Adrenal gland (tissue), 5 donors: ENCODE data around the gene CDH20.

Experiments used
- POLR2A ChIP-seq, 2 donors: fragments of 450-650 bp; IDR thresholded peaks; one replicate each; pipeline ENCODE4 v1.6.1; 2017; ENCODE audit warnings: antibody characterized with exemption in 2 of 2, mild to moderate bottlenecking in 2 of 2, moderate library complexity in 1 of 2
- TF ChIP-seq, protein P1 (sequence below), 6 experiments: fragments of 450-650 bp in 4 of 6; fragments of 200-600 bp in 2 of 6; sonication (generic) in 1 of 6; IDR thresholded peaks; 1 replicate in 5 of 6; 2 replicates in 1 of 6; pipeline versions ENCODE4 v1.5.1 to v1.8.0; 2016 to 2021; ENCODE audit warnings: antibody characterized with exemption in 6 of 6, mild to moderate bottlenecking in 2 of 6, moderate library complexity in 1 of 6
- donor health status: DM: no; HTN: no; CAD: no.

DNA sequence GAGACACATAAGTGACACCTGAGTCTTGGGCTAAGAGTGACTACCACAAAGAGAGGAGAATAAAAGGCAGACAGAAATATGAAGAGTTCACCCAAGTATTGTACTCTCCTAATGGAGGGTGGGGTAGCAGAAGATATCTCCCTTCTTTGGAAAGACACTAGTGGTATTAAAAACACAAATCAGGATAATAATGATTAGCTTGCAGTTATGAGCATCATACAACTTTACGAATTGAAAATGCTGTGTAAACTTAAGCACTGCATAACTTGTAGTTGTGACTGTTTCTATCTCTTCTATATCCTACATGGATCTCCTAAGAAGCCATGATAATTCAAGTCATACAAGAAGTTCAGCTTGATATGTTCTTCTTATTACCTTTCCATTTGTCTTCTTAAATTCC is 38.1 kb upstream of the CDH20 start:
- TF ChIP-seq, protein P1, sequence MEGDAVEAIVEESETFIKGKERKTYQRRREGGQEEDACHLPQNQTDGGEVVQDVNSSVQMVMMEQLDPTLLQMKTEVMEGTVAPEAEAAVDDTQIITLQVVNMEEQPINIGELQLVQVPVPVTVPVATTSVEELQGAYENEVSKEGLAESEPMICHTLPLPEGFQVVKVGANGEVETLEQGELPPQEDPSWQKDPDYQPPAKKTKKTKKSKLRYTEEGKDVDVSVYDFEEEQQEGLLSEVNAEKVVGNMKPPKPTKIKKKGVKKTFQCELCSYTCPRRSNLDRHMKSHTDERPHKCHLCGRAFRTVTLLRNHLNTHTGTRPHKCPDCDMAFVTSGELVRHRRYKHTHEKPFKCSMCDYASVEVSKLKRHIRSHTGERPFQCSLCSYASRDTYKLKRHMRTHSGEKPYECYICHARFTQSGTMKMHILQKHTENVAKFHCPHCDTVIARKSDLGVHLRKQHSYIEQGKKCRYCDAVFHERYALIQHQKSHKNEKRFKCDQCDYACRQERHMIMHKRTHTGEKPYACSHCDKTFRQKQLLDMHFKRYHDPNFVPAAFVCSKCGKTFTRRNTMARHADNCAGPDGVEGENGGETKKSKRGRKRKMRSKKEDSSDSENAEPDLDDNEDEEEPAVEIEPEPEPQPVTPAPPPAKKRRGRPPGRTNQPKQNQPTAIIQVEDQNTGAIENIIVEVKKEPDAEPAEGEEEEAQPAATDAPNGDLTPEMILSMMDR (IDR thresholded peaks at IDR 0.05): no peak
- TF ChIP-seq POLR2A (IDR thresholded peaks at IDR 0.05): no peak
